NCI-H2171 (cell line): ENCODE data around the gene CHN2.

Source experiments
- DNase-seq: peaks from one replicate; lab custom pipeline; 2025; lab: John Stamatoyannopoulos, UW

CHN2 gene

DNA sequence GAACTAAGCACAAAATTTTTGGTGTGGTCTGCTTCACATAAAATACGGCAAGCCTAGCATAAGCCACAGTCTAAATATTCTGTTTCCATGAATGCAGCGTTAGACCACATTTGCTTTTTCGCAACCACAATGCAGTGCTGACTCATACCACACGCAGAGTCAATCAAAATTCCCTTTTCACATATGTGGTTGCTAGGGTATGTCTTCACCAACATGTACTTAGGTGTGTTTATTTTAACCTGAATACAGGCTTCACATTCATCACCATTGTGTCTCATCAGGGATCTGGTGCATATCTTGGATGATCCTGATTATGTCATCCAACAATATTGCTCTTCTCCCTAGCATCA lies 90.8 kb downstream of the CHN2 start:
- DNase-seq: no peak

DNA sequence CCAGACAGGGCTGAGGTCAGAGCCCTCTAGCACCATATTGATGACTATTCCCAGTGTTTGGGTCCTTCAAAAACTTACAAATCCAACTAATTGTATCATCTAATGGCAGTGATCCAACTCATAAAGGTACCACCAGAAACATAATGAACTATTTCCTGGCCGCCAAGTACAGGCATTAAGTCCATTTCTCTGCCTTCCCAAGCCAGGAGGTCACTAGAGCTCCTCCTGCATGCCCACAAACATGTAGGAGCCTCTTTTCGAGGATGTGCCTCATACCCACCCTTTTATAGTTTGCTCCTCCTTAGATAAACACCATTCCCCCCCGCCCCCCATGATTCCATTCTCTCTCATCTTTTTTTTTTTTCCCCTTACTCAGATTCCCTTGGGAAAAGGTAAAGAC lies 91.3 kb downstream of the CHN2 start:
- DNase-seq: no peak

DNA sequence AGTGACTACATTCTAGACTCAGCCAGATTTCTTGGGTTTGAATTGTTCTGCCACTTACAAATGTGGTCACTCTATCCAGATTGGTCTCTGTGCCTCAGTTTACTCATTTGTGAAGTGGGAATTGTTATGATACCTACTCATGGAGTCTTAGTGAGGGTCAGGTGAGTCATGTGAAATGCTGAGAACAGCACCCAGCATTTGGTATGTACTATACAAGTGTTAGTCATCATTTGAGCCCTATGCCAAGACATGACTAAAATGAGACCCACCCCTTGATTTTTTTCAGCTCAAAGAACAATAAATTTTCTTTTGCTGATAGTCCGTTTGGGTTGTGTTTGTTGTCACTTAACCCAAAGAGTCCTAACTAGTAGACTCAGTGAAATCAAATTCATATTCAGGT lies 92.8 kb downstream of the CHN2 start:
- DNase-seq: no peak

DNA sequence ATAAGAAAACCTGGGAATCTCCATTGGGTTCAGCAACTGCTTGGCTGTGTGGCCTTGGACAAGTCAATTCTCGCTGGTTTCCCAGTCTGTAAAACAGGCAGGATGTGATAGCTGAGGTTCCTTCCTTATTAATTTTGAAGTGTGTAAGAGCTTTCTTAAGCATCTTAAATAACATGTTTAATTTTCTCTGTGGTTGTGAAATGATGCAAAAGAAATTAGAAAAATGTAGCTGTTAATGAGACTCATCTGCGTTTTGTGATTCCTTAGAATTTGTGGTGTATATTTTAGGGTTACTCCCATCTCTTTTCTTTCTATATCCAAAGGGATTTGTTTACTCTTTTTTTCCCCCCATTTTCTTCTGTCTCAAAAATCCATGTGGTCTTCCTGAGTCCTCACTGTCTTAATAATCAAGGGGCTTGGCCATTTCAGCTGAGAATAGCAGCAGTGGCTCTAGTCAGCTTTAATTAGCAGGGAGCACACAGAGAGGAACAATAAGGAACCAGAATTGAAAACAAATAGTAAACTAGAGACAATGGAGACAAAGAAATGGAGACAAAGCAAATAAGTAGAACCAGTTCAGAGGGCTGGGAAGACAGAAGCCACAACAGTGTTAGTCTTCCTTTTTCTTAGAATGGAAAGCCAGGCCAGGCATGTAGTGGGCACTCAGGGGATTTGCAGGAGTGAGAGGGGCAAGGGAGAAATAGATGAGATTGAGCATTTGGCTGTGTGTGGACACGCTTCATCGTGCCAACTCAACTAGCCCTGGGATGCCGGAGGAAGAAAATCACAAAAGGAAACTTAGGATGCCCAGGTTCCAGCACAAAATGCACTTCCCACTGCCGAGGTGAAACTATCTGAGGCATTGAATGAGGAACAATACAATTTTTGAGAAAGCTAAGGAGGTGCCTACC lies 93.9 kb downstream of the CHN2 start:
- no peak for DNase-seq

DNA sequence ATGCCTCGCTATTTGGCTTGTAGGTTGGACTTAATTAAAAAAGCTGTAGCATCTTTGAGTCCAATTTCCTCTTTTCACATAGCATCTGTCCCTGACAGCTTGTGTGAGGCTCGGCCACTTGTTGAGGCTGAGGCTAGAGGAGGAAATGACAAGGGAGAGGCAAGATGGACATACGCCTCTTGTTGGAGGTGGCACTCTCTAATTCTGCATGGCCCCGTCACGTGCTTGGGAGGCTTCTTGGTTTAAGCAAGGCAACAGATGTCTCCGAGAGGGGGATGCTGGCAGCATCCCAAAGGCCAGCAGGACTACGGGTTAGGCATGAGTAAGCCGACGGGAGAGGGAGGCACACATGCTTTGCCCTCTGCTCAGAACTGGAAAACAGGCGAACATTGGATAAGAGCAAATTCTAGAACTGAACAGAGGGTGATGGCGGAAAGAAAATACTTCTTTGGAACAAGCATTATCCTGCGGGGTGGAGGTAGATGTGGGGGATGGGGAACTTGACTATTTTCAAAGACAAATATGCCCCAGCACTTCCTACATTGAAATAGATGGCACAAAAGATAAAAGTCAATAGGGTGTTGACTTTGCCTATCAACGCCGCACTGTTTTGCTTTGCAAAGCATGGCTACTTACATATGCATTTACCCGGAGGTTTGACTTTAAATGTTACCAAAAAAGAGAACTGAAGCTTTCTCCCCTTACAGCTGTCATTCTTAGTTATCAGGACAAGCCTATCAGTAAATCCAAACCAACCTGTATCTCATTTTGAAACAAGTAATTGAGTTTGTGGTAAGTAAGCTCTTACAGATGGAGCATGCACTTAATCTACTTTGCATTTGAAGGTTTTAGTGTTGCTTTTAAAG lies 94.8 kb downstream of the CHN2 start:
- DNase-seq: peak; percentile 82

DNA sequence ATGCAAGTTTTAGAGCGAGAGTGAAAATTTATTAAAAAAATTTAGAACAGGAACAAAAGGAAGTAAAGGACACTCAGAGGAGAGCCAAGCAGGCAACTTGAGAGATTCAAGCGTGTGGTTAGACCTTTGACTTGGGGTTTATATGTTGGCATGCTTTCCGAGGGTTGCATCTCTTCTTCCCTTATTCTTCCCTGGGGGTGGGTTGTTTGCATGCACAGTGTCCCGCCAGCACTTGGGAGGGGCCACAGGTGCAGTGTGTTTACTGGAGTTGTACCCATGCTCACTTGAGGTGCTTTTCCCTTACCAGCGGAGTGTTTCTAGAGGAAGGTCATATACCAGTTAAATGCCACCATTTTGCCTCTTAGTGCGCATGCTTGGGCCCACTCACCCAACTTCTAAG lies 96.3 kb downstream of the CHN2 start:
- no peak for DNase-seq

DNA sequence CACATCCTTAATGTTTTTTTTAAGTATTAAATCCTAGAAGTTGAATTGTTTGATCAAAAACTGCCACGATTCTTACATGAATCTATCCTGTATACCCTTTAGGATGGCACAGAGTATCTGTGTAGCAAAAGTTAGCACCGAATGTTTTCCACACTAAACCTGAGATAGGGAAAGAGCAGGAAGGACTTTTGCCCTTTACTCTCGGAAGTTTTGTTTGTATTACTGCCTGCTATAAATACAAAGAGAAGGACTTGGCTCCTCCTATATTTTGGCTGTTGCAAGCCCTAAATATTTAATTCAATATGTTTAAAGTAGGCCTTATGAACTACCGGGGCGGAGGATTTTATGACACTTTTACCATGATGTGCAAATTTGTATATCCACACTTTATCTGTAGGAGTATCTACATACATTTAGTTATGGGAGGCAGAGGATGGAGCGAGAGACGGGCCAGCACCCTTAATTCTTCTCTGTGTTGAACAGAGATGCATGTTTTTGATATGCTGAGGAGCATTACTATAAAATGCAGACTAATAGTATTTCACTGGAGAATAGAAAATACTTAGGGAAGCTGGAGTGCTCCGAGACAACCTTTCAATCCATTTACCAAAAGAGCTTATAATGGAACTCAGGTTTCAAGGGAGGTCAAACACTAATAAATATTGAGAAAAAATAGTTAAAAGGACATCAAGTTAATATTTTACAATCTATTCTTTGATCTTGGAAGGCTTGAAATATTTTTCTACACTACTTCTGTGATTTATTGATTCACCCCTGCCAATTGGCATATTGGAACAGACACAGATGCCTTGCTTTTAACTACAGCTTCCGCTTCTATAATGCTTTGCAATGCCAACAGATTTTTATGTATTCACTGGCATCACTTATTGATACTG lies 97.4 kb downstream of the CHN2 start:
- no peak for DNase-seq

DNA sequence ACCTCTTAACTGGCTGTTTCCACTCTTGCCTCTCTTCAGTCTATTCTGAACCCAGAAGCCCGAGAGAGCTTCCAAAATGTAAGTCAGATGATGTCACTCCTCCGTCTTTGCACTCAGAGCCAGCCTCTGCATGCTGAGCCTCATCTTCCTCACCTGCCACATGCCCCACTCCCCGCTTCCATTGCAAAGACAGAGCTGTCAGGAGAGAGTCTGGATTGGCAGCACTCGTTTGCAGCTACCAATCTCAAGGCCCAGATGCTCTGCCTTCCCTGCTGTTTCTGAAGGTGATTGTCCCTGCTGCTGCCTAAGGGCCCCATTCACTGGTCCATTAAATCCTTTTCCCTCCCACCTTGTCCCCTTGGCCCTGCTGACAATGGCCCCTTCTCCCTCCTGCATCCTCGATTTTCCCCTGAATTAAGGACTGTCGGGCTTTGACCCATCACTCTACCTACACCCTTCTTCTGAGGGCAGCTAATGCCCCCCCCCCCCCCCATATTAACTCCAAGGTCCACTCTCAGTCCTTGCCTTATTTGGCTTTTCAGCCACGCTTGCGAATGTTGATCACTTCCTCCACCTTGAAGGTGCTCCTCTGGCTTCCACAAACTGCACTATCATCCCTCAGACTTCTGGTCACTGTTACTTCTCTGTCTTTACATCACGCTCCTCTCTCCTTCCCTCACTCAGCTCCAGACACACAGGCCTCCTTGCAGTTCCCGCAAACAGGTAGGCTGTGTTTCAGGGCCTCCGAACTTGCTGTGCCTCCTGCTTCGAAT lies 98.5 kb downstream of the CHN2 start:
- no peak for DNase-seq

DNA sequence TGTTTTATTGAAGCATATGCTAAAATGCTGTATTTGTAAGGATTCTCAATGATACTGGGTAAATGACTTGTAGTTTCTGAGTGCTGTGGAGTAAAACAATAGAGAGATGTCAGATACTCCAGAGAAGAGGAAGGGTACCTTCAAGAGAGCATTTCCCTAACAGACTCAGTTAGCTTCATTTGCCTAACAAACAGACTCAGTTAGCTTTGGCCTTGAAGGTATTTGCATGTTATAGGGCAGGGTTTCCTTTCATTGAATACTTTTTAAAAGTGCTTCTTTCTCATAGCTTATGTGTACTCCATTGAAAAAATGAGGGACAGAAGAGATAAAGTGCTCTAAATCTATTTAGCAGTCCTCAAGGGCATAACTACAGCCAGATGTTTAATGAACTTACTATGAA lies 101.8 kb downstream of the CHN2 start:
- DNase-seq: no peak

DNA sequence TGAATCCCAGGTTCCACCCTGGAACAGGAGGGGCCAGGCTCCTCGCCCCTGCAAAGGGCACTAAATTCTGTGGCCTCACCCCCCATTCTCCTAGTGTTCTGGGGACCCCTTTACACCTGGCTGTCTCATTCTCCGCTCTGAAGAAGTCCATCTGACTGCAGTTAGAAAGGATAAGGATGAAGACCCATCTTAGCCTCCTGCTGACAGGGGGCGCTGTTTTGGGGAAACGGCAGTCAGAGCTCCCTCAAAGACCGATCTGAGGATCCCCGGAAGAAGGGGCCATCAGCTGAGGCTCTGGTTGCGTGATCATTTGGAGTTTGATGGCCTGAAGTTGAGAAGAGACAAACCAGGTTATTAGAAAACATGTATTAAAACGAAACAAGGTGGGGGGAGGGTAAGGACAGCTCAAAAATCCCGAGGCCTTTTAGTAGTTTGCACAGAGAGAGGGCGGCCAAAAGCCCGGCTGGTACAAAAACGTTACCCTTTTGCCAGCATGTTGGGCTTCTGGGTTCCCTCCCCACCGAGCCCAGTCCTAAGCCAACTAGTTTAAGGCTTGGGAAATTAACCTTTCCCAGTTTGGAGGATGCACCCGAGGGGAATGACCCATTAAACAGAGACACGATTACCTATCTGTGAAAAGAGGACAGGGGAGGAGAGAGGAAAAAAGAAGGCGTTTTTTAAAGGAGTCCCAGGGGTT lies 102.8 kb downstream of the CHN2 start:
- no peak for DNase-seq

DNA sequence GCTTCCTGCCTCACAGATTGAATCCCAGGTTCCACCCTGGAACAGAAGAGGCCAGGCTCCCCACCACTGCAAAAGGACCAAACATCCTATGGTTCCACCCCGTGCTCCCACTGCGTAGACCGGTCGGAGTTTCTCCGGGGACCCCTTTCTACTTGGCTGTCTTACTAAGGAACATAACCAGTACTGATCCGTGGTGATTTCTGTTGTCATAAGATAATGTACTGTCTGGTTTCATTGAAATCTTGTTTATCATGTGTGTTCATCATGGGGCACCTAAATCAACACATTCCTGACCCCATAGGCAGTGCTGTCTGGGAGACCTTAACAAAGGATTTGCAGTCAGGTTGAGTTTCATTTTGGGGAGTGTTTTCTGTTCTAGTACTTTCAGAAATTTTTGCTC lies 104.5 kb downstream of the CHN2 start:
- DNase-seq: no peak

DNA sequence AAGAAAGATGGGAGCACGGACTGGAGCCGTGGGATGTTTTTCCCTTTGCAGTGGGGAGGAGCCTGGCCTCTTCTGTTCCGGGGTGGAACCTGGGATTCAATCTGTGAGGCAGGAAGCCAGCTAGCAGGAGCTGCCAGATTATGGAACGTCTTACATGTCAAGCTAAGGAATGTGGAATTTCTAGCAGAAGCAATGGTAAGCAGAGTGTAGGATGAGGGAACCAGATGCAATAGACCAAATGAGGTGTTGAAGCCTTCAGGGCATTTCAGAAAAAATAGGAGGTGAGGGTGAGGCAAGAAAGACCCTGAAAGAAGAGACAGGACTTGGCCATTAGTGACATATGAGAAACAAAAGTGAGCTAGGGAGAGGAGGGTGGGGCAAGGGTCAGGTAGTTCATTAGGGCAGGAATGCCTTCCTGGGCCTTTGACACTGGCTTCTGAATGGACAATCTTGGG lies 105.5 kb downstream of the CHN2 start:
- DNase-seq: no peak

DNA sequence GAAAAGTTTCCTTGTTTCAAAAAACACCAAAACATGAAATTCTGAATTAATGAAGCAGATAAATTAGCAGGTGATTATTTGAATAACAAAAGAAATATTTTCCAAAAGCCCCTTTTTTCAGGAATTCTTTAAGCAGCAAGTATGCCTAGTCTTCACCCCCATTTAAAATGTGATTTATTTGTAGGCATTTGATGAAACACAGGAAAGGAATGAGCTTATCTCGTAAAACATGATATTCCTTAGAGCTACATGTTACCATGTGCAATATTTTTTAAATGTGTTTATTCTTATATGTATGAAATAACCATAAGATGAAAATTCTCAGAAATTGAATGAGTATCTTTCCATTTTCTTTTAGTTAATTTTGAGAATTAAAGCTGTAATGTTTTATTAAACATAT lies 106.1 kb downstream of the CHN2 start:
- DNase-seq: no peak

DNA sequence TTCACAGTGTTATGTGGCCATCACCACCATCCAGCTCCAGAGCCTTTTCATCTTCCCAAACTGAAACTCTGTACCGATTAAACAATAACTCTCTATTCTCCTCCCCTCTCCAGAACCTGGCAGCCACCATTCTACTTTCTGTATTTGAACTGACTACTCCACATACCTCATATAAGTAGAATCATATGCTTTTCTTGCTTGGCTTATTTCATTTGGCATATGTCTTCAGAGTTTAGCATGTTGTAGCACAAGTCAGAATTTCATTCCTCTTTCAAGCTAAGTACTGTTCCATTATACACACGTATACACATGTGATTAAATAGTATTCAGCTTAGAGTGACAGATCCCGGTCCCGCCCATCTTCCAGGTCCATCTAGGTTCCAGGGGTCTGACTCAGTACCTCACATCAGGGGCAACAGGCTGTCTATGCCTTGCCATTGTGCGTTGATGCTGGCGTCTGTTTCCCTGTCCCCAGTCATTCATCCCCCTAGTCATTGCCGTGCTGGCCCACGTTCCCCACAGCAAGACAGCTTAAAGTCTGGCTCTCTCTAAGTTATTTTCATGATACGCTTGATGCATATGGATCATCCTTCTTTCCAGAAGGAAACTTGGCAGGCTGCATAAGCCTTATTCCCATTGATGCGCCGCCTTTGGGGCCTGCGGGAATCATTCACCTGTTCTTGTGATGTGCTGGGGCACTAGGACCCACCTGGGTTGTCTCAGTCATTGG lies 108.3 kb downstream of the CHN2 start:
- no peak for DNase-seq

DNA sequence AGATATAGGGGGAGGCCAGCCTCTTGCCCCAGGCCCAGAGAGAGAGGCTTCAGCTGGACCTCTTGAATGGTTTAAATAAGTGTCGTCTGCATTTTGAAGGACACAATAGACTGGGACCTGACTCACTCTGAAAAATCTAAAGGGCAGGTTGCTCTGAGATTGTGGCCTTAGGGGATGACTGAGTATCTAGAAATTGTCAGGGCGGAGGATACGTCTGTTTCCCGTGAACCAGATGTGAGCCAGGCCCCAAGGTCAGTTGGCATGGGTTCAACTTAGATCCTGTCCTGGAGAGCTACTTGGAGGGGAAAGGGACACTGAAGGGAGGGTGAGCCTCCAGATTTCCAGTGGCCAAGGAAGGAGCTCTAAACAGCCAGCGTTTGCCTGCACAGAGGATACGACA lies 110.2 kb downstream of the CHN2 start:
- no peak for DNase-seq

DNA sequence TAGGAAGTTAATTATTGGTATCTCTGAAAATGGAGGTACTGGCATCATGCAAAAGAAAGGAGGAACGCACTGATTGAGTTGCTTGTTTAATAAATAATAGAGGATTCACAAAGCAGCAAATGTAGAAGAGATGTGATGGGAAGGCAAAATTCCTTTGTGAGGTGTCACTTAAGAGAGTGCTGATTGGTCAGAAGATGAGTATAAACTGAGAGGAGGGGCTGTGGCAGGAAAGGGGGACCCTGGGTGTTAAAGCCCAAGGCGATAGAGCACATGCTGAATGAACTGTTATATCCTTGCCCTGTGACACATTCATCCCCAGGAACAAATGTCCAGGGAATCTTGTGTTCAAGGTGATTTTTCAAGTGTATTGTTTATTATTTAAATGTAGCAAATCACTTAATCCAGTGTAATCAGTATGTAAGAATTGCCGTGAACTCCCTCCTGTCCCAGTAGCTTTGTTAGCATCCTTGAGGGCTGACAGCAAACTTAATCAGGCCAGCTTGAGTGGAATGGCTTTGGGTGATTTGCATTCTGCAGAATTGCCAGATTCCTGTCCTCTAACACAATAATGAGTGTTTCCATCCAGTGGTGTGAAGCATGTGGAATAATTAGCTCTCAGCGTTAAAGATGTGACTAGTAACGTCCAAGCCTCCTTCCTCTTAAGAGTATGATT lies 111.9 kb downstream of the CHN2 start:
- DNase-seq: no peak

DNA sequence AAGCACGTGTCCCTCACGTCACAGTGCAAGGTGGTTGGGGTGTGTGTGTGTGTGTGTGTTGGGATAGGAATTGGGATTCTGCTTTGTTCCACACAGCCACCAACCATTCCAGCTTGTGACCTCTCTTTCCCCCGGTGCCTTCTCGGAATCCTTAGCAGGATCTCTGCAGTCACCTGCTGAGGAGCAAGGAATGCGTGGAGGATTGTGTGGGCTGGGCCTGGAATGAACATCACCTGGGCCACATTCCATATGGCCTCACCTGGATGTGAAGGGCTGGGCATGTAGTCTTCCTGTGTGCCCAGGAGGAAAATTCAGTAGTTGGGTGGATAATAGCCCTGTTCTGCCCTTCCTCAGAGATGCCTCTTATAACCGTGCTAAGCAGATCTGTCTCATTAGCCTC lies 113.8 kb downstream of the CHN2 start:
- no peak for DNase-seq

DNA sequence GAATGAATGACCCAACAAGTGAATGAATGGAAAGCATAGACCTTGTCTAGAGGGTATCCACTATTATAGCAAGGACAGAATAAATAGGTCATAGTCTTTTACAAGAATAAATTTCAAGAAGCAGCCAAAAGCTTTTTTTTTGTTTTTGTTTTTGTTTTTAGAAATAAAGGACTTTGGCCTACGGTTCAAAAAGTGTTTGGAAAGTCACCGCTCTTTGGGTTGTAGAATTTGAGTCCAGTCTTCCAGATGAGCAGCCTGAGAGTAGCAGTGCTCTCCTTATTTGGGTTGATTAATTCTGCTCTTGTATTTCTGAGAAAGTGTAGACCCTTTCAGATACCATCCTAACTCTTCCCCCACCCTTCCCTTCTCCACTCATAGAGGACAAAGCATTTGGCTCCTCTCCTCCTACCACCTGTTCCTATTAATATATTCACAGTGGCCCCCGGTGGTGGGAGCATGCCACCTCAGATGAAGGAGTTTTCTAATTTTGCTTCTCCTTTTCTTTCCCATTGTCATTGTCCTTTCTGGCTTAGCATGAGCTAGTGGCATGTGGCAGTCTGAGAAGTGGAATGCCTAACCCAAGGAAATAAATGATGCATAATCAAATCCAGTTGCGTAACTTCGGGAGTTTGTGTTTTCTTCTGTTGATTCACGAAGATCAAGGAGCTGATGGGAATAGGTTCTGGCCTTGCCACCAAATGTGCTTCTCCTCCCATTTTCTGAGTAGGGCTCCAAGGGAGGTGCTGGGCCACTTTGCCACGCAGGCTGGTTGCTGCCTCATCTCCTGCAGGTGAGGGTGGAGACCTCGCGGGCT lies 114.7 kb downstream of the CHN2 start:
- peak; percentile 14 for DNase-seq

DNA sequence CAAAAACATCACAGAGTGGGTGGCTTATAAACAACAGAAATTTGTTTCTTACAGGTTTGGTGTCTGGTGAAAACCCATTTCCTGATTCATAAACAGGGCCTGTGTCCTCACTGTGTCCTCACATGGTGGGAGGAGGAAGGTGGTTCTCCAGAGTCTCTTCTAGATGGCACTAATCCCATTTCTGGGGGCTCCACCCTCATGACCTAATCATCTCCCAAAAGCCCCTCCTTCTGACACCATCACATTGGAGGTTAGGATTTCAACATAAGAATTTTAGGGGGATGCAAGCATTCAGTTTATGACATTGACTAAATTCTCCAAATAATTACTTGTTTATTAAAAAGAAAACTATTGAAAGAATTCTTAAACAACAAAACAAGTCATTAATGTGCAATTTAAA lies 116.0 kb downstream of the CHN2 start:
- no peak for DNase-seq
